GM19025 (cell line): ENCODE measurements around the gene SYNM.

ENCODE experiments used
- ATAC-seq: cut with Tn5 transposase; IDR thresholded peaks from one replicate; pipeline ENCODE4 v1.9.1; 2021; ENCODE audit warnings: mild to moderate bottlenecking, low read depth, moderate library complexity; ENCODE audit not compliant: unreplicated experiment

The SYNM gene

DNA sequence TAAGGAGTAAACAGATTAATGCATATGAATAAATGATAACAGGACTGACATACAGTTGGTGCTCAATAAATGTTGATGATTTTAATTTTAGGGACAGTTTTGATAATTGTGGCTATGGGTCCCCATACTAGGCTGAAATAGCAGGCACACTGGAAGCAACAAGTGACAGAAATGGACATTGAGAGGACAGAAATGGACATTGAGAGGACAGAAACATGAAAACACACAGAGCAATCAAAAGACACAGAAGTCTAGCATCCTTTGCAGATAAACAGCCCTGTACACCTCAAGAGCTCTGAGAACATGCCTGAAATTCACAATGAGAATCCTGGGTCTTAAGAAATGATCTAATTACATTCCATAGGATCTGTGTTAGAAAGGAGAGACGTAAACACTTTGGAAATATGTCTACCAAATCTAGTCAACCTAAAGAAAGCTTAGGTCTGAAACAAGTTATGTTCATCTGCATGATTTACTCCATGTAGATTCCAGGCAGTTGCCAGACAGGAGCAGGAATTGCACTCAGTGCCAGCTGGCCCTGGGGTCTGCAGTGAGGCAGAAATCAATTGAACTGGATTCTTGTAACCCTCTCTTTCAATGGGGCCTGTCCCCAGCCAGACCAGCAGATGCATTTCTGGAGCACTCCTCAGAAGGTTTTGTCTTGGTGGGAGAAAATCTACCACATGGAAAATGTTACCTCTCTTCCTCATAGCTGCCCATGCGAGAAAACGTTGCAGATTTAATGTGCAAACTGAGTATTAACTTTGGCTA, 60.3 kb downstream of the SYNM start:
- no peak for ATAC-seq

DNA sequence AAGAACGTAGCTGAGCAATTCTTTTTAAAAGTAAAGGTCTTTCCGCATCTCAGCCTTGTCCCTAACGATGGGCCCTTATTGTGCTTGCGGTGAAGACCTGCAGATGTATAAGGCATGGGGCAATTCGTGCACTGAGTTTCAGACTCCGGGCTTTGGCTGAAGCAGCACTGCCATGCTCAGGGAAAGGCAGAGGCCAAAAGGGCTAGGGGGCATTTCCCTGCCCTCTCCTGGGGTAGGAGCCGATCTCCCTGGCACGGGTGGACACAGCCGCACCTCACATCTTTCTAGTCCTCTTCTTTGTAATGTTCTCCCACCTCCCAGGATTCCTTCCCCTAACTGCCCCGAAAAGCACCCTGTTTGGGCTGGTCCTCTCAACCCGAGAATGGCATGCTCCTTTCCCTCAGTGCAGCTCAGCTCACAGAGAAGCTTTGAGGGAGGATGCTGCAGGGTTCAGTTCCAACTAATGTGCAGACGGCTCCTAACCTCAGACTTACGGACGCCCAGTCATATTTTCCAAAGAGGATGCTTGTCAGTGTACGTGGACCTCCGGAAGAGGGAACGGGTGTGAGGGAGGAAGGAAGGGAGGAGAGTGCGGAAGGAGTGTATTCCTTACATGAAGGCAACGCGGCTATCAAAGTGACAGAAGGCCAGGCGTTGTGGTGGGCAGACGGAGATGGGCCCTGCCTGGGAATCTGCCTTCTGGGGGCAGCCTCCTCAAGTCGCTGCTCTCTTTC, 61.2 kb downstream of the SYNM start:
- no peak for ATAC-seq

- ATAC-seq, result no peak
Measured at GRCh38 chr15:99167201-99167600, 62.3 kb downstream of the SYNM start.

DNA sequence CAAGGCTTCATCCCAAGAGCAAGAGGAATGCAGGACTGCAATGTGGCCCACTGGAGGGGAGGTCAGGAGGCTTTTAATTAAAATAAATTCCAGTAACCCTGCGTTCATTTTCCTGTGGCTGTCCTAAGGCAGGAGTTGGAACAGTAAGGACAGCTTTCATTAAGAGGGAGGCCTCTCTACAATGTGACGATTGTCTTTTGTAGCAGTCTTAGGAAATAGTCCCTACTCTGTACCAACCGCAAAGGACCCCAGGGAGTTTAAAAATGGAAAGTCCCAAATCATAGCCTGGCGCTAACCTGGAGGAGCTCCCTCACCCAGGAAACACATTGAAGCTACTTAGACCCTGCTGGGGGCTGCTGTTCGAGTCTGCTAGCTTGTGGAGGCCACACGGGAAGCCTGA, 62.8 kb downstream of the SYNM start:
- ATAC-seq, result no peak

DNA sequence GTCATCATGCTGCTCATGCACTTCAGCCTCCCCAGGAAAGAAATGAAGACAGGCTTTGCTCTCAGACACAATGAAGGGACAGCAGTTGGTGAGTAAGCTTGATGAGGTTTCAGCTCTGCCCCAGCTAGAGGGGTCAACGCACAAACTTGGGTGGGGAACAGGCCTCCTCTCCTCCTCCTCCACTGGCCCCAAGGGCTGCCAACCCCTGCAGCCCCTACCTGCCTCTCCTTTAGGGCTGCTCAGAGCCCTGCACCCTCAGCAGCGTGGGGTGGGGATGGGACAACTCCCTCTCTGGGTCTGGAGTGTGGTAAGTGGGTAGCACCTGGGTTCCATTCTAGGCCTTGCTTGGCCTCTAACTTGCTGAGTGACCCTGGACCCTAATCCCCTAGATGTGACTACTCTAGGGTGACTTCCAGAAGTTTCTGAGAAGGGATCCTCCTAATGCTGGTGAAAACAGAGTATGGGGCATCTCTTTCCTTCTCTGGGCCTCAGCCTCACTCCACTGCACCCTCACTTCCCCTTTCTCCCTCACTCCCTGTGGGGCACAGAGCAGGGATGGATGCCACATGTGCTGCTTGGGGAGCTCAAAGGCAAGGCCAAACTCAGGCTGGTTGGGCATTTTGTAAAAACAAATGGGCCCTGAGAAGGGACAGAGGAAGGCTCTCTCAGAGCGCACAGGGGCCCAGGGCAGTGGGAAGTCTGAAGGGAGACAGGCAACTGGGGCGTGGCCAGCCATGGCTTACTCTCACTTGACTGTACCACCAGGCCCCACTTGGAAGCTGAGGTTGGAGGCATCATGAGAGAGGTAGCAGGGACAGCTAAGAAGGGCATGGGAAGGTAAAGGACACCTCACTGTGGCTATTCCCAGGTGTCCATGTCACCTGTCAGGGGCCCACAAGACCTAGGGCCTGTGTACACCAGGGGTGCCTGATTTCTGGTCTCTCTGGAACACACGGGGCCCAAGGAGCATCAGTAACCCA, 64.0 kb downstream of the SYNM start:
- ATAC-seq, result no peak

- ATAC-seq, result no peak
Measured at GRCh38 chr15:99169769-99170311, 65.0 kb downstream of the SYNM start.

DNA sequence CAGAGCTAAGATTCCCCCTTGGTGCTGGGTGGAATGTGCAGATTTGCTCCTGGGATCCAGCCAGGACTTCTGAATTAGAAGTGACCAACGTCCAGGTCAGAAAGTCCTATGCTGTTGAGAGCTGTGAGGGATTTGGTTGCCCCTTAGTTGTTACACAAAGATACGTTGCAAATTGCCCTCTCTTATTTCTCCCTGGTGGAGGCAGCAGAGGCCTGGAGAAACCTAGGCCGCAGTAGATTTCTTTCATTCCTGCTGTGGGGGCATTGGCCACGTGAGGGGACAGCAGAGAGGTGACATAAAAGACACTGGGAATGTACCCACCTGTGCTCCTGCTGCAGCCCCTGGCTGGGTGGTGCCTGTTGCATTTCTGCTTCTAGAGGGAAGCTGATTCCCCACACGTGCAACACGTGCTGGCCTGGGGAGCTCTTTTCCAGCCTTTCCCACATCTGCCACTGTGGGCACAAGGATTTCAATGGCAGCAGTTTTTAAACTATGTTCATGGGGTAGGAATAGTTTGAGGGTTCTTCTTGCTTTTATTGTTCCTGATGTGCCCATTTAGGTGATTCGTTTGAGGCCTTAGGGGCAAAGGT, 65.7 kb downstream of the SYNM start:
- ATAC-seq, result no peak

DNA sequence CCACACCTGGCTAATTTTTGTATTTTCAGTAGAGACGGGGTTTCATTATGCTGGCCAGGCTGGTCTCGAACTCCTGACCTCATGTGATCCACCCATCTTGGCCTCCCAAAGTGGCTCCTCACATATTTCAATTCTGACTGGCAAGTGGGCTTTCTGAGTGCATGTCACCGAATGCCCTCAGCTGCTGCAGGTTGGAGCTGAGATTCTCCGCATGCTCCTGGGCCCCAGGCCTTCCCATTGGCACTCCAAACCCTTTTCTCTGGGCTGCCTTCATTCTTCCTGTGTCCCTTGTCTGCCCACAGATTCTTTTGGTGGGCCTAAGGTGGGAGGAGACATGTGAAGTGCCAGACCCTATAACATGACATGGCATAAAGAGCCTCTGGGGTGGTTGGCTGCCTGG, 67.3 kb downstream of the SYNM start:
- no peak for ATAC-seq

DNA sequence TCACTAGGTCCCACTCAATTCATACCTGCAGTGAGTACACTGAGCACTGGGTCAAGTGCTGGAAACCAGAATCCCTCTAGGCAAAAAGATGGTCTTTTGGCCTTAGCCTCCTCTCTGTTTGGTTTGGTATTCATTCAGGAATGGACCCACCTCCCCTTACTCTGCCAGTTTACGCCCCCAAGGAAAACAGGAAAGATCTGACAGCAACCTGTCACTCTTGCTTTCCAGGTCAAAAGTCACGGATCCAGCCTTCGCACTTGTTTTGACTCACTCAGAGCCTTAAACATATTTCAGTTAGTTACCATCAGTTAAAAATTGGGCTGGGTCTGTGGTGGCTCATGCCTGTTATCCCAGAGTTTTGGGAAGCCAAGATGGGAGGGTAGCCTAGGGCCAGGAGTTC, 68.1 kb downstream of the SYNM start:
- ATAC-seq, result no peak

DNA sequence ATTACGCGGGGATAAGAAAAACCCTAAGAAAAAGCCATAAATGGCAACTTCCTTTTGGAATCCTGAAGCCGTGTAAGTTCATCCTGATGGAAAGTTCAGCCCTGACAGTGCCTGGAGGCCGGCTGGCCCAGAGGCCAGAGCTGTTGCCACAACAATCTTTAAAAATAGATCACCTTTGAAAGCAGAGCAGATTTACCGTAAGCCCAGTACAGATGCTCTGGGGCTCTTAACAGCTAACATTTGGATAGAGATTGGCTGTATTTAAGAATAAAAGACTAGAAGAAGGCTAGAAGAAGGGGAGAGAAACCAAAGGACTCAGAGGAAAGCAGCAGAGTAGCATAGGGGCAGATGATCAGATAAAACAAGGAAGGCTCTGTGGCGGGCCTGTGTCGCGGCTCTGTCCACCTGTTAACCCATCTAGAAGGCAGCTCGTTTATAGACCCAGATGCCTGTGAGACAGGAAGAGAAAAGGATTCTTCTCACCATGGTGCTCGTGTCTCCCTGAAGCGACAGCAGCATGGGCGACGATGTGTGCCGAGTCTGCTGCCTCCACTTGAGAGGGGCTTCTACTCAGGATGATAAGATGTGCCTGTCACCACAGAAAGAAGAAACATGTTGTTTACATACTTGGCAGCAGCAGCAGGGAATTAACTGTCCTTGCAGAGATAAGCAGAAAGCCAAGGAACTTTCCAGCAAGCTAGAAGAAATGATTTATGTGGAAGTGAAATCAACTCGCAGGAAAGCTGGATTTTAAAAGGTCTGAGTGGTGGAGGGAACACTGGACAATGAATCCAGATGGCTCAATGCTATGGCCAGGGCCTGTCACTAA, 69.9 kb downstream of the SYNM start:
- ATAC-seq, result no peak

DNA sequence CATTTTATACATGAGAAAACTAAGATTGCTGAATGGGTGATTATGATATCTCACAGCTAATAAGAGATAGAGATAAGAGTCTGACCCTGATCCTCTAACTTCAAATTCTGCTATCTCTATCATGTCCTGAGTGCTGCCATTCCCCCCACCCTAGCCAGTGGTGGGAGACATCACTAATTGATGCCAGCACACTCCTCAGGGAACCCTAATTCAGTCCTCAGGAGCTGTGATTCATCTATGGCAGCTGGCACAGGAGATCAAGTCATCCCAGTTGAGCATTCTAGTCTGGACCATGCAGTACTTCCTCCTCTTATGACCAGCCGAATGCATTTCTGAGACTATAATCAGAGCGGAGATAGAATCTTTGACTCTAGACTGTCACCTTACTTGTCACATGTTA, 71.9 kb downstream of the SYNM start:
- no peak for ATAC-seq

DNA sequence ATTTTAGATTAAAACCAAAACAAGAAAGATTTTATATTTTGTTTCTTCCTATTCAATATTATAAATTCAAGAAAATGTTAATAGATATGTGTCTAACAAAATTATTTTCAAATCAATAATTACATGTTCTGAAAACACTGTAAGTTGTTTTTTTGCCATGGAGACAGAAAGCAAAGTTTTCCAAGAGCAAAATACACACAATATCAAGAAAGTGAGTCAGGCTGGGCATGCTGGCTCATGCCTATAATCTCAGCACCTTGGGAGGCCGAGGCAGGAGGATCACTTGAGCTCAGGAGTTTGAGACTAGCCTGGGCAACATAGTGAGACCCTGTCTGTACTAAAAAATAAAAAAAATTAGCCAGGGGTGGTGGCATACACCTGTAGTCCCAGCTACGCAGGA, 72.8 kb downstream of the SYNM start:
- no peak for ATAC-seq

GRCh38 chr15:99180086-99180963, 75.4 kb downstream of the SYNM start:
- no peak for ATAC-seq

- ATAC-seq, result no peak
Measured at GRCh38 chr15:99180964-99181306, 76.1 kb downstream of the SYNM start.

DNA sequence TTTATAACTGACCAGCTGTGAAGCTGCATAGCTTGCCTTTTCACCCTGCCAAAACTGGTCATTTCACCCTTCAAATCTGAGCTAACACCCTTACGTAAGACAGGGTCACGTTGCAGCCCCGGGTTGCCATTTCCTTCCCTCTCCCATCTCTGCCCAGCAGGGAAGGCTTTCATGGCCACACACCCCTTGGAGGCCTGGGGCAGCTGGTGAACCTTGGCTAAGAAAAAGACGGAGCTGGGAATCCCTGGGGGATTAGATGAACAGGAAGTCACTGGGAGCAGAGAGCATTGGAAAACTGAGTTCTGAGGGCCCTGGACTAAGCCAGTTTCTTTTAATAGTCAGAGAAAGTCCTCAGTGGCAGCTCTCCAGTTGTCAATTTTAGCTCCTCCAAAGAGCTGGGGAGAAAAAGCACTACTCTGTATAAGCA, 76.7 kb downstream of the SYNM start:
- ATAC-seq, result no peak

DNA sequence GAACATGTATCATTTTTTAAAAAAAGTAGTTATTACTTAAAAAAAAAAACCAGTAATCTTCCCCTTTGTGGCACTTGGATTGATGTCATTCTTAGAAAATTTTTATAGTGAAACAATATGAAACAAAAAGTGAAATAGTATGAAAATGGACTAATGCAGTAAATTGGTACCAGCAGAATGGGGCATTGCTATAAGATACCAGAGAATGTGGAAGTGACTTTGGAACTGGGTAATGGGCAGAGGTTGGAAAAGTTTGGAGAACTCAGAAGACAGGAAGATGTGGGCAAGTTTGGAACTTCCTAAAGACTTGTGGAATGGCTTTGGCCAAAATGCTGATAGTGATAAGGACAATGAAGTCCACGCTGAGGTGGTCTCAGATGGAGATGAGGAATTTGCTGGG, 77.9 kb downstream of the SYNM start:
- no peak for ATAC-seq
